NCI-H510A (cell line): ENCODE data around the gene TAAR8.
"Not testable (repeated sequence)": the region's sequence is repeated elsewhere in the genome, so short reads cannot be mapped to it uniquely, and the experiment has no call there.

Experiments
- DNase-seq: peaks from one replicate; lab custom pipeline; 2025; lab: John Stamatoyannopoulos, UW

The TAAR8 gene

DNA sequence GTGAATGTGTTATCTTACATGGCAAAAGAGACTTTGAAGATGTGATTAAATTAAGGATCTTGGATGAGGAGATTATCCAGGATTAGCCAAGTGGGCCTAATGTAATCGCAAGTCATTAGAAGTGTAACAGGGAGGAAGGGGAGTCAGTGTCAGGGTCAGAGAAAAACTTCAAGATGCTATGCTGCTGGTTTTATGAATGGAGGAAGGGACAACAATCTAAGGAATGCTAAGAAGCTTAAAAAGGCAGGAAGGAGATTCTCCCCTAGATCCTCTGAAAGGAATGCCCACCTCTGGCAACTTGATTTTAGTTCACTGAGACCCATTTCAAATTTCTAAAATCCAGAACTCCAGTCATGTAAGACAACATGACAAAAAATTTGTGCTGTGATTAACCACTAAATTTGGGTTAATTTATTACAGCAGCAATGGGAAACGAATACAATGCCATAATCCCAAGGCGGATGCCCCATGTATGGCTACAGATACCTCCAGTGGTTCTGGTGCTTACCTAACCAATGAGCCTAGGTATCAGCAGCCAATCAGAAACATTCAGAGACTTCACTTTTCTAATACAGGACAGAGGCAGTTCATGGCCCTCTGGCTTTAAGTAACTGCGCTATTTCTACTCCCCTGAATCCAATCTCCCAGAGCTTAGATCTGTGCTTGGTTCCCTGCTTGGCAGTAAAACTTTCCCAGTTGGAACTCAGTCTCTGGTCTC is 3.6 kb upstream of the TAAR8 start:
- DNase-seq, result no peak

- DNase-seq, result no peak
Observed at GRCh38 chr6:132551214-132551613, 1.3 kb upstream of the TAAR8 start.

DNA sequence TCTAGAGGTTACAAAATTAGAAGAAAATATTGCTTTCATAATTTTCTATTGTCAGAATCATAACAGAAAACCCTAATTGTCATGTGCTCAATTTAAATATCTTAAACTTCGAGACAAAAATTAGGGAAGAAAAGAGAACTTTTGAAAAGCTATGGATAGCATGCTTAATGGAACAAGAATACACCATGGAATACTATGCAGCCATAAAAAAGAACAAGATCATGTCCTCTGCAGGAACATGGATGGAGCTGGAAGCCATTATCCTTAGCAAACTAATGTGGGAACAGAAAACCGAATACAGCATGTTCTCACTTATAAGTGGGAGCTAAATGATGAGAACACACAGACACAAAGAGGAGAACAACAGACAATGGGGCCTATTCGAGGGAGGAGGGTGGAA is 7.6 kb downstream of the TAAR8 start:
- DNase-seq, result not testable (repeated sequence)

DNA sequence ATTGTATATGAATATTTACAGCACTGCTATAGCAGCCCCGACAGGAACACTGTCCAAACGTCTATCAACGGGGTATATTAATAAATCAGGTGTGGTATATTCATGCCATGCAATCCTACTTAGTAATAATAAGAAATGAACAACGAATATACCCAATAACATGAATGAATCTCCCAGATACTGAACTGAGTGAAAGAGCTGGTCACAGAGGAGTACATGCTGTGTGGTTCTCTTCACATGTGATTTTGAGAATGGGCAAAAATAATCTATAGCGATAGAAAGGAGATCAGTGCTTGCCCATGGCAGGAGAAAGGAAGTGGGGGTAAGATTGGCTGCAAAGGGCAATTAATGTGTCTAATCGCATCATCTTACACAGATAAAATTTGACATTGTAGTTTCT is 13.9 kb downstream of the TAAR8 start:
- DNase-seq, result no peak

GRCh38 chr6:132567566-132567965 is 15.1 kb downstream of the TAAR8 start:
- DNase-seq, result no peak

DNA sequence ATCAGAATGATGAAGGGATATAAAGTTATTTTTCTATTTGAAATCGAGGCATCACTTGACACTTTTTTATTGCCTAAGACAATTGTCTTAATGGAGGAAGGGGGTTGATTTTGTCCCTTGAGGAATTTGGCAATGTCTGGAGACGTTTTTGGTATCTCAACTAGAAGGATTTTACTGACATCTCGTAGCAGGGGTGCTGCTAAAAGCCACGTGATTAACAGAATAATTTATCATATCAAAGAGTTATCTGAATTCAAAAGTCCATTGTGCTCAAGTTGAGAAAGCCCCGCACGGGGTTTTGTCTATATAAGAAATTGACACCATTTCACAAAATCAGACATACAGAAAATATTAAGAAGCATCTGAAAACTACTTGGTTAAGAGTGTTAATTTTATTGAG is 16.1 kb downstream of the TAAR8 start:
- no peak for DNase-seq

DNA sequence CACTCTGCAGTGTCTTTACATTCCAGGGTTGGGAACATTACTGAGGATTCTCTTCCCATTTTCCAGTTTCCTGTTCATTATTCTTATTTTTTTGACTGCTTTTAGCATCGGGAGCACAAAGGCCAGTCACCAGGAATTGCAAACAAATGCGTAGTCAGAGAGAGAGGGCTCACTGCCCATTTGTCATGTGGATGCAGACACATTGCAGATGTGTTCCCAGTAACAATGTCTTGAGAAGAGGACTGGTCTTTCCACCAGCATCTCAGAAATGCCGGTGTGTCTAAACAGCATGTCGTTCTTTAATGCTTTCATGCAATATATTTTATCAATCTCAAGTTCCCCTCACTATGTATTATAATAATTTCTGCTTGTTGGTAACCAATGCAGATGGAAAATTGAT is 16.7 kb downstream of the TAAR8 start:
- no peak for DNase-seq

- no peak for DNase-seq
Observed at GRCh38 chr6:132570221-132570777, 17.8 kb downstream of the TAAR8 start, which contains the start of gene TAAR6. TAAR6 (plus strand) TSS chr6:132570322; CDS start chr6:132570322, 0 bp downstream.

DNA sequence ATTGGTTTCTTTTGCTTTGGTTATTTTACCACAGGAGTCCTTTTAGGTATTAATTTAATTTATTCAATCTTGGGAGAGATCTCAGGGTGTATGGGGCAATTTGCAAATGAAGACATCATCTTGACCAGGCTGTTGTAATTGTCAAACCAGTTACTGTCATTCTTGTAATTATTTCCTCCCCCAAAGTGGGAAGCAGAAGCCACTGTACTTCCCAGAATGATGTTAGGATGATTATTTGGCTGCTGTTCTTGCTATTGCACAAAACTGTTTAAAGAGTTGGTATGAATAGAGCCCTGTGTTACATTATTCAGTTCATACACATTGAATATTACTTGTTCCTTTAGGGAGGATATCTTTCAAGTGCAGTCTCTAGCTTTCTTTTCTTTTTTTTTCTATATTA is 19.3 kb downstream of the TAAR8 start:
- DNase-seq, result no peak

DNA sequence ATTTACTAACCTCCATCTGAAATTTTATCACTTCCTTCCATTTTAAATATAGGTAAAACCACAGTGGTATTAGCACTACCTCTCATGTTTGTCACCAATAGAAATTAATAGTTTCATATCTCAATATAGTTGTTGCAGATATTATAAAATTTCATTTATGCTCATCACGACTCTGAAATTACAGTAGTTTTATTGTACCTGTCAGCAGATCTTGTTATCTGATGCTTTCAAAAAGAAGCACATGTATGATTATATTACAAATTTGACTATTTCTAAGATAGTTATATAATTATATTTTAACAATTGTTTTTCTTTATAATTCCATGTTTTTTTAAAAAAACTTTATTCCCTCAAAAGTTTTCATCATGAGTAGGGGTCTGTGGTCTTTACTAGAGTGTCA is 32.2 kb downstream of the TAAR8 start:
- no peak for DNase-seq

GRCh38 chr6:132587424-132587823 is 35.0 kb downstream of the TAAR8 start:
- no peak for DNase-seq

- no peak for DNase-seq
Observed at GRCh38 chr6:132589454-132589853, 37.0 kb downstream of the TAAR8 start, which contains the start of gene TAAR5. TAAR5 (minus strand) TSS chr6:132589741; CDS start chr6:132589686, 55 bp downstream.

DNA sequence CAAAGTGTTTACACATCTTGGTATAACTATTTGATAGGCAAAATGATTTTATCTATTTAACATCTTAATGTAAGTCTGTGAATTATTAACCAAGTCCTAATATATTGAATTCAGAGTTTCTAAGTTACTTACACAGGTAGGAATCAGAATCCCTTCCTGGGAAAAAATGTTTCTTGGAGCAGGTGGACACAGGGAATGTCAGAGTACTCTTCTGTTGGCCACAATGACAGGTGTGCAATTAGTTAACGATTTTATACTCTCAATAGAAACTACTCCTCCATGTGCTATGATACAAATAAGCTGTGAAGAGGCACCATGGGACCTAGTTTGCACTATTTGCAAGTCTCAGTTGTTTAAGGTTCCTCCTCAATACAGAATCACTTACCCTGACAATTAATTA is 37.9 kb downstream of the TAAR8 start:
- DNase-seq, result no peak

DNA sequence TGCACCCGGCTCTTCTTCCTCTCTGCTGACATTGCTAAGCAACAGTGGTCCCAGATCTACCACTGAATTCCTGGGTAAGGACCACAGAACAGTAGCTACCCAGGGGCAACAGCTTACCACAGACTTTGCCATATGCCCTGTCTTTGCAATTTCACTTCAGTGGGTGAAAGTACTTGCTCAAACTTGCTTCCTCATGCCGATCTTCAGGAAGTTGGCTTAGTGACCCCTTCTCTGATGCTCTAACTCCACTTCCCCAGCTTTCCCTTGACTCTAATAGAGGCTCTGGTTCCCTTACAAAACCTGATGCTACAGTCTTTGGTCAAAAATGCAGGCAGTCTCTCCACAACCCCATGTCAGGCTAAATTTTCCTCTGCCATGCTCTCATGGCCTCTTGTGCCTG is 40.4 kb downstream of the TAAR8 start:
- DNase-seq, result no peak

- DNase-seq, result no peak
Observed at GRCh38 chr6:132596201-132596600, 43.7 kb downstream of the TAAR8 start.

DNA sequence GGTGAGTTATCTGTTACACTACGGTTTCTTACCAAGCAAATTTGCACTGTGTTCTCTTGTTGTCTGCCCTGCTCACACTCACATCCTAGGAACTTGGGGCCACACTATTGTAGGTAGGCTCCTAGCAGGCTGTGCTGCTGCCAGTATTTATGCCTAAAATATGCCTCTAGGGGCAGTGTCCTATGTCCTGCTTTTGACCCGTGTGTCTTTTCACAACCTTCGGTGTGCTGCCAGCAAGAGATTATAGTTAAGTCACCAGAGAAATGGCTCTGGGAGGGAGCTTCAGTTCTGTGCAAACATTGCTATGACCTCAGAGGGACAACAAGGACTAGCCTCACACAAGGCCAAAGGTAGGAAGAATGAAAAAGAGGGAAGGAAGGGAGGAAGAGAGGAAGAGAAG is 46.0 kb downstream of the TAAR8 start:
- no peak for DNase-seq

GRCh38 chr6:132600900-132601299 is 48.4 kb downstream of the TAAR8 start:
- not testable (repeated sequence) for DNase-seq
